Stimulated activated CD8-positive, alpha-beta memory T cell treated with anti-CD3 and anti-CD28 coated beads, Interleukin-7, amount 100 ng/mL, for 1 hour (primary cell): ENCODE data around the gene HPDL.
A peak's percentile ranks its signal among the peaks of the same experiment; 100 is the strongest.
"Not testable (repeated sequence)": the region's sequence is repeated elsewhere in the genome, so short reads cannot be mapped to it uniquely, and the experiment has no call there.

ENCODE experiments used
- DNase-seq, 2 donors: peaks; one replicate each; pipeline ENCODE4 v3.0.0-alpha.2; 2020; ENCODE audit warnings: low read depth in 2 of 2

Gene HPDL

GRCh38 chr1:45326627-45327623, at the start of gene HPDL:
TSS of gene HPDL (plus strand) at chr1:45326895. CDS start at chr1:45327149, 254 bp downstream.
- peak; percentile 11 to 27 for DNase-seq

DNA sequence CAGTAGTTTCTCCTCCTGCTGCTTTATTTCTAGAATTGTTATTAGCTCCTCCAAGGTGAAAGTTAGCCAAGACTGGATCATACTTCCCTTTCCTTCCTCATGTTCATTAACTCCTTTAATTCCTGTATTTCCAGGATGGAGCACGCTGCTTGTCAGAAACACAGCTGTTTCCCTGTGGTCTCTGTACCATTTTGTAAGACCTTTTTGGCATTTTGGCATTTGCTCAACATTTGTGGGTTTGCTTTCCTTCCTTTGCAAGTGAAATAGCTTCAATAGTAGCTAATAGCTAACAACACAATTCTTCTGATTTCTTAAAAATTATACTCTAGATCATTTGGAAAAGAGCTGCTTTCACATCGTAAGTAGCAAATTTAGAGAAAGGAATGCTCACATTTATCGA, 44.3 kb upstream of the HPDL start:
- no peak for DNase-seq

DNA sequence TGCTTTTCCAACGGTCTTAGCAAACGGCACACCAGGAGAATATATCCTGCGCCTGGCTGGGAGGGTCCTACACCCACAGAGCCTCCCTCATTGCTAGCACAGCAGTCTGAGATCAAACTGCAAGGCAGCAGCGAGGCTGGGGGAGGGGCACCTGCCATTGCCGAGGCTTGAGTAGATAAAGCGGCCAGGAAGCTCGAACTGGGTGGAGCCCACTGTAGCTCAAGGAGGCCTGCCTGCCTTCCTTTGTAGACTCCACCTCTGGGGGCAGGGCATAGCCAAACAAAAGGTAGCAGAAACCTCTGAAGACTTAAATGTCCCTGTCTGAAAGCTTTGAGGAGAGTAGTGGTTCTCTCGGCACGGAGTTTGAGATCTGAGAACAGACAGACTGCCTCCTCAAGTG, 41.8 kb upstream of the HPDL start:
- DNase-seq, result not testable (repeated sequence)

- DNase-seq, result not testable (repeated sequence)
Observed at GRCh38 chr1:45286521-45286920, 40.2 kb upstream of the HPDL start.

DNA sequence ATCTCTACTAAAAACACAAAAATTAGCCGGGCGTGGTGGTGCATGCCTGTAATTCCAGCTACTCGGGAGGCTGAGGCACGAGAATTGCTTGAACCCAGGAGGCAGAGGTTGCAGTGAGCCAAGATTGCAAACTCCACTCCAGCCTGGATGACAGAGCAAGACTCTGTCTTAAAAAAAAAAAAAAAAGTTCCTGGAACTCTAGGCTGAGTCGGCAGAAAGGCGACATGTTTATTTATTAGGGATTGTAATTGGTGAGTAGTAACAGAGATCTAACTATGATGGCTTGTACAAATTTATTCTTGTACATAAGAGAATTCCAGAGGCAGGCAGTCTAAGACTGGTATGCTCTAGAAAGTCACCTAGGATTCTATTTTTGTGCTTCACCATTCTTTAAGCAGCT, 35.7 kb upstream of the HPDL start:
- not testable (repeated sequence) for DNase-seq

- DNase-seq, result no peak
Observed at GRCh38 chr1:45291716-45292115, 35.0 kb upstream of the HPDL start.

DNA sequence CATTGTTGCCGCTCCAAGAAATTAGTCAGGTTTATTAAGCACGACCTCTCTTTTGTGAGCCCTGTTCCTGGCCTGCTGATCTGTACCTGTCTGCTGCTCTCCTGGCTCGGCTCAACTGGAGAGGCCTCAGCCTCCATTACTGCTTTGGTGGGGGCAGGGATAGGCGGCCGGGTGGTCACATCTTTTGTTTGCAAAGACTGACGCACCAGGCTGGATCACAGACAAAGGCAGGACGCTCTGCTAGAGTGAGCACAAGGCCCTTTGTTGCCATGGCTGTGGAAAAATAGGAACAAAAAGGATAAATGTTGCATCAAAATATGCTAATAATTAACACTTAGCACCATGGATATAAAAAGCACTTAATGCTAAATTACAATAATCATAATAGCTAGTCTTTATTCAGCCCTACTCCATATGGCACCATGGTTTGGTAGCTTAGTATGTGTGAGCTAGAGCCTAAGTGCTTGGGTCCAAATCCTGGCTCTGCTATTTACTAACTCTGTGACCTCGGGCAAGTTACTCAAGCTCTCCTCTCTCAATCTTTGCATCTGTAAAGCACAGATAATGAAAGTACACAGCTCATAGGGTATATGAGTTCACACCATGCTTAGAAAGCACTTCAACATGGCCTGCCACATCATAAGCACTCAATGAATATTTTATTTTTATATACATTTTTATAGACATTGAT, 28.9 kb upstream of the HPDL start:
- DNase-seq, result no peak

GRCh38 chr1:45299296-45299695, 27.4 kb upstream of the HPDL start:
- no peak for DNase-seq

DNA sequence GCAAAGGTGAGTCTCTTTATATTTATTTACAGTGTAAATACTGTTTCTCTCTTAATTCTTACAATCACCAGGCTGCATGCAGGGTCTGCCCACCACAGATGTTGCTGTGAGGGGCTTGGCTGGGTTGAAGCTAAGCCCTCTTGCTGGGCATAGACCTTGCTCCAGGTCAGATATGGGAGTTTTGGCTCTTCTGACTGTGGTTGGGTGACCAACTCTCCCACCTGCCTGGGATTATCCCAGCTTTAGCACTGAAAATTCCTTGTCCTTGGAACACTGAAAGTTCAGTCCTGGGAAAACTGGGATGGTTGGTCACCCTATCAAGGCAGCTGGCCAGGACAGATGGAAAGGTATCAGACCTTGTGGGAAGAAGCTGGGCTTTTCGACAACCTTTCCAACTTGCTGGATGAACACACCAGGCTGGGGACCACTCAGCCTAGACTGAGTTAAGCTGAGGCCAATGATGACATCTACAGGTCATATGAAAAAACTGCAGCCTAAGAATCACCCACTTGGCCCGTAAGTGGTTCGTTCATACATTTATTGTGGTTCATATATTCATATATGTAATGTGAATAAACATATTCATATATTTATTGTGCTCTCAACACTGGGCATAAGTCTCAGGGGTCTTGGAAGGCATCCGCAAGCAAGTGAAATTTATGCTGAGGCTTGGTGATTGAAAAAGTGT, 26.6 kb upstream of the HPDL start:
- no peak for DNase-seq

- no peak for DNase-seq
Observed at GRCh38 chr1:45300669-45300997, 26.1 kb upstream of the HPDL start.

DNA sequence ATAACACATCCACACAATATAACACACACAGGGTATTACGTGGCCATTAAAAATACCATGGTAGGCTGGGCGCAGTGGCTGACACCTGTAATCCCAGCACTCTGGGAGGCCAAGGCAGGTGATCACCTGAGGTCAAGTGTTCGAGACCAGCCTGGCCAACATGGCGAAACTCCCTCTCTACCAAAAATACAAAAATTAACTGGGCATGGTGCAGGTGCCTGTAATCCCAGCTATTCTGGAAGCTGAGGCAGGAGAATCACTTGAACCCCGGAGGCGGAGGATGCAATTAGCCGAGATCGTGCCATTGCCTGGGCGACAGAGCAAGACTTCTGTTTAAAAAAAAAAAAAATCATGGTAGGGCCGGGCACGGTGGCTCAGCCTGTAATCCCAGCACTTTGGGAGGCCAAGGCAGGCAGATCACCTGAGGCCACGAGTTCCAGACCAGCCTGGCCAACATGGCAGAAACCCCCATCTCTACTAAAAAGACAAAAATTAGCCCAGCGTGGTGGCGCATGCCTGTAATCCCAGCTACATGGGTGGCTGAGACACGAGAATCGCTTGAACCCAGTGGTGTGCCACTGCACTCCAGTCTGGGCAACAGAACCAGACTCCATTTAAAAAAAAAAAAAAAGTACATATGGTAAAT, 24.1 kb upstream of the HPDL start:
- no peak for DNase-seq

DNA sequence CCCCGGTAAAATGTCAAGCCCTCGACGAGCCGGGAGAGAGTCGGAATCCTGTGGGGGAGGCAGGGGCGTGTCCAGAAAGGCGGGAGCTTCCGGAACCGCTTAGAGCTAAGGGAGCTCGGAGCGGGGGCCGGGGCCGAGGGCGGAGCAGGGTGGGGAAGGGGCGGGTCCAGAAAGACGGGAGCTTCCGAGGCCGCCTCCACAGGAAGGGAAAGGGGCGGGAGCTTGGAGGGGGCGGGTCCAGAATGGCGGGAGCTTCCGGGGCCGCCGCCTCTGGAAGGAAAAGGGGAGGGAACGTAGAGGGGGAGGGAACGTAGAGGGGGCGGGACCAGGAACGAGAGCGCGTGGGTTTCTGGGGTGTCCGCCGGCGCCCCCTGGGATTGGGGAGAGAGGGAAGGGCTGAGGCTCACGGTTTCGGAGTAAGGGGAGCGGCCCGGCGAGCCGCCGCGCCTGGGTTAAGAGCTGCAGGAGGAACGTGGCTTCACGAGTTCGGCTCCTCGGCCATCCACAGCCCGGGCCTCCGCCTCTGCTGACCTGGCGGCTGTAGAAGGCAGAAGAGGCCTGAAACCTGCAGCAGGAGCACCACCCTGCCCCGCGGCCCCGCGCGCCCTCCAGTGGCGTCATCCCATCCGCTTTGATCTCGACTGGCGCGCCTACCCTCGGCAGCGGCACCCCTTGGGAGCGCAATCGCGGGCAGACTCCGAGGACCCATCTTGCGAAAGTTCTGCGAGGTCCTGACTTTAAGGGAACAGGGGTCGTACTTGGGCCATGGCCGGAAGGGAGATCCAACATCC, 23.0 kb upstream of the HPDL start:
- peak; percentile 95 to 98 for DNase-seq

- DNase-seq, result no peak
Observed at GRCh38 chr1:45304311-45305081, 22.2 kb upstream of the HPDL start.

- no peak for DNase-seq
Observed at GRCh38 chr1:45305231-45305630, 21.5 kb upstream of the HPDL start.

DNA sequence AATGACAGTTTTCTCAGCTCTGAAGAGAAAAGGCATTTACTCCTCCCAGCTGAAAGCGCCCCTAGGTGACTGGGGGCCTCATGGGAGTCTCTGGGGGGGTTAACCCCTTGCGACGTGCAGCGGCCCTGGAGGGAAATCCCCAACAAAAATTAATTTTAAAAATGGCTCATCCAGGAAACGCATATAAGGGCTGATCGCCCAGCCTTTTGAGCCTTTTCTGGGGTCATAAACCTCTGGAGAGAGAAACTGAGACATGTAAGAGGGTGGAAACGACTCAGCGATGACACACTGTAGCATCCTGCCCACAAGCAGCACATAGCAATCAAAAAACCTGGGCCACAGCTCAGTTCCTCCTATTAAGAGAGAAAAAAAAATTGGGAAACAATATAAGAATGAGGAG, 20.4 kb upstream of the HPDL start:
- no peak for DNase-seq

DNA sequence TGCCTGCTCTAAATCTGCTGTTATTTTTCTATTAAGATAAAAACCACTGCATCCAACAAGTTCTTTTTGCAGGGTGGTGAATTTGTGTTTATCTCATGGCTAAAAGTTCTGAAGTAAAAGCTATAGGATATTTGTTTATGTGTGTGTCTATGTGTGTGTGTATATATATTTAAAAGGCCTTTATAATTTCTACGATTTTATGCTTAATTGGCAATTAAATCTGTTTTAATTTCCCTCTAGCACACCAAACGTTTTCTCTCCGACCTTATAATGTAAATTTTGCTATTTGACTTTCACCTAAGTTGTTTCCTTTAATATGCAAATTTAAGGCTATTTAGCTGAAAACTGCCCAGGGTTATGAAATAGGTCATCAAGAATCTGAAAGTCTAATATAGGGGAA, 19.8 kb upstream of the HPDL start:
- no peak for DNase-seq

- DNase-seq, result no peak
Observed at GRCh38 chr1:45314266-45314665, 12.4 kb upstream of the HPDL start.

DNA sequence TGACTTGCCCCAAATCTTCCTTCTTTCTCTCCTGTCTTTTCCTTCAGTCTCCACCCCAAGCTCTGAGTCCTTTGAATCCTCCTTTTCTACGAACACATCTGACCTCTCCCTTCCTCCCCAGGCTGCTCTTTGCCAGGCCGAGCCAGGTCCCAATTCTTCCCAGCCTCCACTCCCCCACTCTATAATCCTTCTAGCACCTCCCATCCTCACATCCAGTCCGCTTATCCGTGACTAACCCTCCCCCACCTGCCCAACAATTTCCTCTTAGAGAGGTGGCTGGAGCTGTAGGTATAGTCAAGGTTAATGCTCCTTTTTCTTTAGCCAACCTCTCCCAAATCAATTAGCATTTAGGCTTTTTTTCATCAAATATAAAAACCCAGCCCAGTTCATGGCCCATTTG, 9.5 kb upstream of the HPDL start:
- DNase-seq, result no peak

DNA sequence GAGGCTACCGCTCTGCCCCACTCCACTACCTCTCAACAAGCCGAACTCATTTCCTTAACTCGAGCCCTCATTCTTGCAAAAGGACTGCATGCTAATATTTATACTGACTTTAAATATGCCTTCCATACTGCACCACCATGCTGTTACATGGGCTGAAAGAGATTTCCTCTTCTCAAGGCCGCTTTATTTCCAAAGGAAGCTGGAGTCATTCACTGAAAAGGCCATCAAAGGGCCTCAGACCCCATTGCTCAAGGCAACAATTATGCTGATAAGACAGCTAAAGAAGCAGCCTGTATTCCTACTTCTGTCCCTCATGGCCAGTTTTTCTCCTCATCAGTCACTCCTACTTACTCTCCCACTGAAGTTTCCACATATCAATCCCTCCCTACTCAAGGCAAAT, 6.9 kb upstream of the HPDL start:
- DNase-seq, result no peak

- no peak for DNase-seq
Observed at GRCh38 chr1:45321444-45321843, 5.3 kb upstream of the HPDL start.
